GM06990 (cell line): ENCODE data around the gene TRPM3.

ENCODE experiments used
- DNase-seq: peaks from one replicate; pipeline ENCODE4 v3.0.0-alpha.2; 2011; ENCODE audit not compliant: insufficient read length; ENCODE audit errors: extremely low read depth
- H3K27me3 ChIP-seq: replicated peaks from 2 replicates; pipeline ENCODE4 v1.6.0; 2011; ENCODE audit warnings: low read length; ENCODE audit not compliant: control insufficient read depth, insufficient read depth
- H3K36me3 ChIP-seq: 2 replicates; pipeline ENCODE4 v1.5.1; 2011; ENCODE audit warnings: low read length; ENCODE audit not compliant: control insufficient read depth, insufficient read depth
- H3K4me3 ChIP-seq: replicated peaks from 2 replicates; pipeline ENCODE4 v1.5.1; 2011; ENCODE audit warnings: low read depth, mild to moderate bottlenecking, control low read depth, low read length
- TF ChIP-seq, protein P1 (sequence below): IDR thresholded peaks from 2 replicates; pipeline ENCODE4 v1.5.1; 2011; ENCODE audit warnings: low read length, control low read depth, mild to moderate bottlenecking, inconsistent platforms; ENCODE audit not compliant: insufficient read depth, poor library complexity, severe bottlenecking

Gene TRPM3

DNA sequence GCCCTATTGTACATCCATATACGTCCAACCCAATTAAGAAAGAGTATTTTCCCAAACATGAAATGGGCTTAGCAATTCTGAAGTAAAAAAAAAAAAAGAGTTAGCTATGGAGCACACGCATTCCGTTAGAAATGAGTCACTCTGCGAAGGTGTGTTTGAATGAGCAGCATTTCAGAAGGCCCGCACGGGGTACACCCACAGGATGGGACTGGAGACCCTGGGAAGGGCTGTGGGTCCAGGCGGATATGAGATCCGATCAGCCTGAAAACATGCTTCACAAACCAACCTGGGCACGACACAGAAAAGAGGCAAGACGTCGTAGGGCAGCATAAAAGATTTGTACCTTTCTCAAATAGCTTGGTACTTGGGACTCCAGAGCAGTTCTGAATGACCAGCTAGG is 533.0 kb downstream of the TRPM3 start:
- H3K4me3 ChIP-seq: no peak overlapping the region
- H3K27me3 ChIP-seq: no peaks in the 10 kb centered on the region; the same call in 1 of the 2 replicates
- no peaks in the 10 kb centered on the region for H3K36me3 ChIP-seq
- no peak for DNase-seq
- TF ChIP-seq, protein P1, sequence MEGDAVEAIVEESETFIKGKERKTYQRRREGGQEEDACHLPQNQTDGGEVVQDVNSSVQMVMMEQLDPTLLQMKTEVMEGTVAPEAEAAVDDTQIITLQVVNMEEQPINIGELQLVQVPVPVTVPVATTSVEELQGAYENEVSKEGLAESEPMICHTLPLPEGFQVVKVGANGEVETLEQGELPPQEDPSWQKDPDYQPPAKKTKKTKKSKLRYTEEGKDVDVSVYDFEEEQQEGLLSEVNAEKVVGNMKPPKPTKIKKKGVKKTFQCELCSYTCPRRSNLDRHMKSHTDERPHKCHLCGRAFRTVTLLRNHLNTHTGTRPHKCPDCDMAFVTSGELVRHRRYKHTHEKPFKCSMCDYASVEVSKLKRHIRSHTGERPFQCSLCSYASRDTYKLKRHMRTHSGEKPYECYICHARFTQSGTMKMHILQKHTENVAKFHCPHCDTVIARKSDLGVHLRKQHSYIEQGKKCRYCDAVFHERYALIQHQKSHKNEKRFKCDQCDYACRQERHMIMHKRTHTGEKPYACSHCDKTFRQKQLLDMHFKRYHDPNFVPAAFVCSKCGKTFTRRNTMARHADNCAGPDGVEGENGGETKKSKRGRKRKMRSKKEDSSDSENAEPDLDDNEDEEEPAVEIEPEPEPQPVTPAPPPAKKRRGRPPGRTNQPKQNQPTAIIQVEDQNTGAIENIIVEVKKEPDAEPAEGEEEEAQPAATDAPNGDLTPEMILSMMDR: no peak

DNA sequence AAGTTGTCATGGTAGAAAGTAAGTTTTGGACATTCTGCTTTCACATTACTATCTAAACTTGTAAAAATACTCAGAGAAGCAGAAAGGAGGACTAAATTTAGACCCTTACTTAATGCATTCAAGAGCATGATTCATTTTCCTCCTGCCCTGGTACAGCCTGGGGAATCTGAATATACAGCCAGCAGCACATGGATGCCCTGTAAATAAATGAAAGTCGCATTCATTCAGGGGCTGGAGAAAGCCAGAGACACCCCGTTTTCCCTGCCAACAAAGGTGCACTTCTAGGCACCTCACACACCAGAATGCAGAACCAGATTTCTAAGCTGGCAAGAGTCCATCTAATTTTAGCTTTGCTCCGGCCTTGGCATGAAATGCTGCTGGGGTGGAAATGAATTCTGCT is 534.2 kb downstream of the TRPM3 start:
- H3K4me3 ChIP-seq: no peak overlapping the region
- H3K27me3 ChIP-seq: no peaks in the 10 kb centered on the region; the same call in 1 of the 2 replicates
- TF ChIP-seq, protein P1: no peak
- DNase-seq: no peak
- H3K36me3 ChIP-seq: no peaks in the 10 kb centered on the region

DNA sequence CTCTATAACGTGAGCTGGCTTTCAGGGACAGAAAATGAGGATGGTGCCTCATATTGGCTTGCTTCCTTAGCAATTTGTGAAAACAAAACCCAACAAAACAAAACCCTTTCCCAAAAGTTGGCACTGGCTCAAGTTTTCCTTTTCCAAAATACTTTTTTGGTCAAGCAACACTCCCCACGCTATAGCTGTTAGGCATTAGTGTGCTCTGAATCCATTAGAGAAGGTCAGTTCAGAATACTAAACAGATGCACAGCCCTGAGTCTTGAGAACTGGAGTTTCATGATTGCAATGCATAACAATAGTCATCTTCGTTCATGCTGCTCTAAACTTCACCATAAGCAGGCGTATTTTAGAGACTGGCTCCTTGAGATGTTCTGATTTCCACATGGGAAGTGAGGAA is 534.9 kb downstream of the TRPM3 start:
- Histone ChIP-seq H3K4me3 (no peak overlapping the region), H3K36me3 (no peaks in the 10 kb centered on the region), H3K27me3 (no peaks in the 10 kb centered on the region)
- TF ChIP-seq, protein P1: no peak
- no peak for DNase-seq

DNA sequence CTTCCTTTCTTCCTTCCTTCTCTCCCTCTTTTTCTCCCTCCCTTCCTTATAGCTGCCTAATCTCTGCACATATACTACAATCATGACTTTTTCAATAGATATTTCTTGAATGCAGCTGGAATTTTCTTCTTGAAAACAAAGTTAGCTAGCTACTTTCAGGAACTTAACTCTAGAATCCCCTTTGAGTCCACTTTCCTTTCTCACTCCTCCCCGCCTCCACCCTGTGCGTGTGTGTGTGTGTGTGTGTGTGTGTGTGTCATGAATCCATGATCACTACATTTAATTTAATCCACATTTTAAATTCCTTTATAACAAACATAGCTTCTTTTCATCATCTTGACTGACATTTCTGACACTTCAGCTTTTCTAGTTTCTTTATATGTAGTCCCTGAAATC is 539.5 kb downstream of the TRPM3 start:
- no peaks in the 10 kb centered on the region for H3K27me3 ChIP-seq
- H3K4me3 ChIP-seq: no peak overlapping the region
- DNase-seq: no peak
- TF ChIP-seq, protein P1: no peak
- H3K36me3 ChIP-seq: no peaks in the 10 kb centered on the region

DNA sequence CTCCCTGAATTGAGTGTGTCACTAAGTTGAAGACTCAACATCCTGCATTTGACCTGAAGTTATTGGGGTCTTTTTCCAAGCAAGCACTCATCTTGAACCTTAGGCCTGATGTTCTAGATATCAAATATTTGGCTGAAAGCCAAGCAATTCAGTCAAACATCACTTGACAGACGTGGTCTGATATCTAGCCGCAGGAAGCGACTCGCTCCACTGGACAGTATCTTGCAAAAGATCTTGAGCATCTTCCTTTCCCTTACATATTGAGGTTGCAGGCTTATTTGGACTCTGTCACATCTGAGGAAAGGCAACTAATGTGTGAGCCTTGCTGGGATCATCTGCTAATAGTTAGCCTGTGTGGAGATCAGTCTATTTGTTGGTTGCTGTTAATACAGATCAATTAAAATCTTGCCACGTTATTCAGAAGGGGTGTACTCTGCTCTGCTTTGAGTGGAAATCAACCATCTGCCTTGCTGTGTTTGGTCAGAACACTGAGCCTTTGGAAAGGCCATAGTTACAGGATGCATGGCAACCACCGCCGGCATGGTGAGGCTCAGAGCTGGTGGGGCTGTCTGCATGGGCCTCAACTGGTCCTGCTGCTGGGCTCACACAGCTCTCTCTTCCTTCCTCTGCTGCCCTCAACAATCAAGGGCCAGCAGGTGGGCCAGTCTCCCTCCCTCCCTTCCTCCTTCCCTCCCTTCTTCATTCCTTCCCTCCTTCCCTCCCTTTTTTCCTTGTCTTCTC is 540.0 kb downstream of the TRPM3 start:
- Histone ChIP-seq H3K27me3 (no peaks in the 10 kb centered on the region), H3K4me3 (no peak overlapping the region), H3K36me3 (no peaks in the 10 kb centered on the region)
- no peak for DNase-seq
- TF ChIP-seq, protein P1: no peak
